Lower lobe of right lung (tissue), 2 donors: ENCODE measurements around the gene GJD3. TPM values are rescaled to one million over a fixed set of nuclear protein-coding genes. Genes with fewer than 3 reads are reported as not detected.

Experiments
- ATAC-seq, 2 donors: fragments of 200-7000 bp; cut with Tn5 transposase; one replicate each; pipeline ENCODE4 v1.9.1; 2020 to 2022; ENCODE audit warnings: mild to moderate bottlenecking in 2 of 2, moderate library complexity in 2 of 2
- DNase-seq: peaks from one replicate; pipeline ENCODE4 v3.0.0-alpha.2; 2020
- H3K27ac ChIP-seq: fragments of 200-600 bp; one replicate; pipeline ENCODE4 v1.8.0; 2022
- H3K27me3 ChIP-seq: fragments of 200-600 bp; one replicate; pipeline ENCODE4 v1.8.0; 2022; ENCODE audit warnings: low read depth
- H3K36me3 ChIP-seq: fragments of 200-600 bp; one replicate; pipeline ENCODE4 v1.8.0; 2022; ENCODE audit warnings: mild to moderate bottlenecking
- H3K4me1 ChIP-seq: fragments of 200-600 bp; one replicate; pipeline ENCODE4 v1.8.0; 2022
- H3K4me3 ChIP-seq: fragments of 200-600 bp; one replicate; pipeline ENCODE4 v1.8.0; 2022; ENCODE audit warnings: mild to moderate bottlenecking
- H3K9me3 ChIP-seq: fragments of 200-600 bp; one replicate; pipeline ENCODE4 v1.8.0; 2022
- CTCF ChIP-seq: fragments of 200-600 bp; IDR thresholded peaks from one replicate; pipeline ENCODE4 v1.8.0; 2022; ENCODE audit warnings: antibody characterized with exemption, mild to moderate bottlenecking
- intact Hi-C: fragments of 100-400 bp; cut with DNase I; formaldehyde crosslinking; loops from one replicate; pipeline ENCODE4 v1.11.0; 2022
- total RNA-seq: library from RNA; stranded (reverse); fragmentation: NEBNext Ultra II Directional; extraction: Animal tissue kit (Norgen Biotek cat#: 25700); gene quantifications from one replicate; pipeline ENCODE4 v1.2.1, GENCODE V29; 2021
- donor health status: DM: no; HTN: yes; CAD: no; lungs with severe emphysema.

GJD3 gene
- total RNA-seq, 1 donor from 2014 or later = 3.1 TPM

- Histone ChIP-seq H3K4me1 (peaks cover 74% of the 10 kb centered on the region), H3K27me3 (no peaks in the 10 kb centered on the region), H3K4me3 (no peak overlapping the region), H3K36me3 (peaks cover 89% of the 10 kb centered on the region), H3K9me3 (no peaks in the 10 kb centered on the region), H3K27ac (peak overlapping the region; percentile 53)
- DNase-seq (no peak), ATAC-seq (peak; percentile 7 to 21)
- intact Hi-C loops = no loop called here
- no peak for TF ChIP-seq CTCF
These were observed 11.7 kb downstream of the GJD3 start for GRCh38 chr17:40352779-40353394.

- H3K9me3 ChIP-seq = no peaks in the 10 kb centered on the region
- no peak overlapping the region for H3K4me3 ChIP-seq
- ATAC-seq (no peak), DNase-seq (no peak)
- H3K27me3 ChIP-seq = no peaks in the 10 kb centered on the region
- intact Hi-C loops = no loop called here
- no peak for TF ChIP-seq CTCF
- no peak overlapping the region for H3K27ac ChIP-seq
- H3K4me1 ChIP-seq = peaks cover 74% of the 10 kb centered on the region
- peaks cover 90% of the 10 kb centered on the region for H3K36me3 ChIP-seq
These were observed 12.2 kb downstream of the GJD3 start for GRCh38 chr17:40352237-40352778.

DNA sequence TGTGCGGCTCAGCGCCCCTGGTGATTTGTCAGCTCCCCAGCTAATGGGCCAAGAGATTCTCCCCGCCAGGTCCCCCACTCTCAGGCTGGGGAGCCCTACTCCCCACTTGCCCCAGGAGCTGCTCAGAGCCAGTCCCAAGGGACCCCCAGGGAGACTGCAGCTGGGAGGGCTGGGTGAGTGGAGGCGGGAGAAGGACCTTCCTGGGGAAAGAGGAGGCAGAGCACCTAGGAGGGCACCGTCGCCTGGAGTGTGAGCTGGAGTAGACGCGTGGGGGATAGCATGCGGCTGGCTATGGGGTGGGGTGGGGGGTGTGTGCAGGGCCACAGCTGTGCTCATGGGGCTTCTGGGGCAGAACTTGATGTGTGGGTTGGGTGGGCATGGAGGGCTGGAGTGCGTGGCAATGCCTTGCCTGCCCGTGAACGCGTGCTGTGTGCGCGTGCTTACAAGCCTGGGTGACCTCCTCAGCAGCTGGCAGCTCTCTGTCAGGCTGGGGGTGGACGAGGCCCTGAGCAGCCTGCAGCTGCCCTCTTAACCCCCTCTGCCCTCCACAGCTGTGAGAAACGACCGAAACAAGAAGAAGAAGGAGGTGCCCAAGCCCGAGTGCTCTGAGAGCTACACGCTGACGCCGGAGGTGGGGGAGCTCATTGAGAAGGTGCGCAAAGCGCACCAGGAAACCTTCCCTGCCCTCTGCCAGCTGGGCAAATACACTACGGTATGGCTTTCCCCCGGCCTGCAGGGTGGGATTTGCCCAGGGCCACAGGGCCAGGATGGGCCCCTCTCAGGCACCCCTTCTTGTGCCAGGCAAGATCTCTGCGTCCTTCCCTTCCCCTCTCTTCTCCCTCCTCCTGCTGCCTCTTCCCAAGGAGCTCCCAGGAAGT is 12.9 kb downstream of the GJD3 start:
- TF ChIP-seq CTCF = no peak
- peak overlapping the region; percentile 11 for H3K27ac ChIP-seq
- no peaks in the 10 kb centered on the region for H3K9me3 ChIP-seq
- ATAC-seq (no peak), DNase-seq (no peak)
- H3K4me3 ChIP-seq = no peak overlapping the region
- peaks cover 80% of the 10 kb centered on the region for H3K4me1 ChIP-seq
- peaks cover 85% of the 10 kb centered on the region for H3K36me3 ChIP-seq
- no peaks in the 10 kb centered on the region for H3K27me3 ChIP-seq
- intact Hi-C loops = no loop called here

DNA sequence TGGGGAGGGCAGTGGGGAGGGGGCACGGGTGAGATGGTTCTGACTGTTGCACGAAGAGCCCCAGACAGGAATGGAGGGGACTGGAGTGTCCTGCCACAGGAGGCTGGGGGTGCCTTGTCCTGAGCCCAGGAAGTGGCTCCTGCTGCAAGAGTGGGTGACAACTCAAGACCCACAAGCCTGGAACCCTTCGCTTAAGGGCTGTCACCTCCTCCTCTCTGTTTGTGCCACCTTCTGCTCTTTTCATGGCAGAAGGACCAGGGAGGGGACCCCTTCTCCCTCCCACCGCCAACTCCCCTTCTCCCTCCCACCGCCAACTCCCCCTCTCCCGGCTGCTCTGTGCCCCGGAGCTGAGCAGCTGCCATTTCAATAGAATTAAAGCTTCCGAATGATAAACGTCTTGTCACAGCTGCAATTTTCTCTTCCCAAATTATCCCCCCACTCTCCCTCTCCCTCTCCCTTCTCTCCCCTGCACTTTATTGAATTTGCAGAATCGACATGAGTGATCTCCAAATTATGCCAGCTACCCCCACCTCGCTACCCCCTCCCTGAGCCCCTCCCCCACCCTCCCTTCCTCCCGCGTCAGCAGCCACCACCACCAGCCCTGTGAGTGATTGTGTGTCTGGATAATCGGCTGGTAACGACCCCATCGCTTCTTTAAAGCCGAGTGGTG is 13.7 kb downstream of the GJD3 start:
- intact Hi-C loops = no loop called here
- no peak overlapping the region for H3K4me3 ChIP-seq
- no peaks in the 10 kb centered on the region for H3K27me3 ChIP-seq
- peaks cover 78% of the 10 kb centered on the region for H3K36me3 ChIP-seq
- TF ChIP-seq CTCF = no peak
- H3K4me1 ChIP-seq = peaks cover 88% of the 10 kb centered on the region
- ATAC-seq (no peak), DNase-seq (no peak)
- peak overlapping the region; percentile 37 for H3K27ac ChIP-seq
- no peaks in the 10 kb centered on the region for H3K9me3 ChIP-seq

- no peaks in the 10 kb centered on the region for H3K9me3 ChIP-seq
- peak overlapping the region; percentile 37 for H3K27ac ChIP-seq
- ATAC-seq (no peak), DNase-seq (no peak)
- H3K4me3 ChIP-seq = no peak overlapping the region
- H3K27me3 ChIP-seq = no peaks in the 10 kb centered on the region
- H3K36me3 ChIP-seq = peaks cover 70% of the 10 kb centered on the region
- intact Hi-C loops = no loop called here
- peaks cover 87% of the 10 kb centered on the region for H3K4me1 ChIP-seq
- no peak for TF ChIP-seq CTCF
These were observed 14.4 kb downstream of the GJD3 start for GRCh38 chr17:40349895-40350688.
